SK-N-SH (cell line): ENCODE data around the gene OR56B4.

Experiments
- CTCF ChIP-seq: fragments of 200-600 bp; sonication (generic); IDR thresholded peaks from 2 replicates; pipeline ENCODE4 v1.6.1; 2017; ENCODE audit warnings: antibody characterized with exemption, mild to moderate bottlenecking, moderate library complexity
- EP300 ChIP-seq, 2 experiments: IDR thresholded peaks; 2 replicates each; pipeline versions ENCODE4 v1.4.0 to v1.6.1; 2012; ENCODE audit warnings: borderline replicate concordance in 1 of 2, low read depth in 1 of 2, low read length in 1 of 2
- EZH2phosphoT487 ChIP-seq: fragments of 200-600 bp; sonication (generic); IDR thresholded peaks from 2 replicates; pipeline ENCODE4 v1.6.1; 2017; ENCODE audit warnings: low read depth, mixed run types, mild to moderate bottlenecking, antibody characterized with exemption, moderate library complexity, borderline replicate concordance
- FOXM1 ChIP-seq: IDR thresholded peaks from 2 replicates; pipeline ENCODE4 v1.4.0; 2012; ENCODE audit warnings: low read depth, mild to moderate bottlenecking
- MEF2A ChIP-seq: IDR thresholded peaks from 2 replicates; pipeline ENCODE4 v1.4.0; 2012; ENCODE audit warnings: low read depth, borderline replicate concordance
- MXI1 ChIP-seq: IDR thresholded peaks from 2 replicates; pipeline ENCODE4 v1.6.1; 2012; ENCODE audit warnings: mild to moderate bottlenecking, low read depth, low read length, improper control_type of control experiment
- NFIC ChIP-seq: IDR thresholded peaks from 2 replicates; pipeline ENCODE4 v1.4.0; 2012; ENCODE audit warnings: borderline replicate concordance
- NRF1 ChIP-seq: IDR thresholded peaks from 2 replicates; pipeline ENCODE4 v1.6.1; 2012; ENCODE audit warnings: low read depth, mild to moderate bottlenecking, low read length
- RAD21 ChIP-seq: IDR thresholded peaks from 2 replicates; pipeline ENCODE4 v1.6.1; 2012; ENCODE audit warnings: mild to moderate bottlenecking, low read length
- REST ChIP-seq: IDR thresholded peaks from 2 replicates; pipeline ENCODE4 v1.6.1; 2012; ENCODE audit warnings: mild to moderate bottlenecking, low read depth, low read length, moderate library complexity
- SIN3A ChIP-seq: IDR thresholded peaks from 2 replicates; pipeline ENCODE4 v1.6.1; 2012; ENCODE audit warnings: low read depth, mild to moderate bottlenecking, low read length, moderate library complexity, borderline replicate concordance
- TAF1 ChIP-seq: IDR thresholded peaks from 2 replicates; pipeline ENCODE4 v1.6.1; 2012; ENCODE audit warnings: low read depth, mild to moderate bottlenecking, low read length, moderate library complexity, borderline replicate concordance
- ZBTB33 ChIP-seq: IDR thresholded peaks from 2 replicates; pipeline ENCODE4 v1.4.0; 2012; ENCODE audit warnings: low read depth, borderline replicate concordance

GRCh38 chr11:6142936-6143335, 35.5 kb downstream of the OR56B4 start:
- TF ChIP-seq CTCF, result no peak
- no peak for TF ChIP-seq REST
- TF ChIP-seq RAD21, result no peak
- no peak for TF ChIP-seq ZBTB33
- TF ChIP-seq MXI1, result no peak
- no peak for TF ChIP-seq MEF2A
- TF ChIP-seq EZH2phosphoT487, result no peak
- TF ChIP-seq NFIC, result no peak
- TF ChIP-seq NRF1, result no peak
- no peak for TF ChIP-seq EP300 (IDR thresholded peaks at IDR 0.05; ENCODE audit: borderline replicate concordance in 1 of 2, low read depth in 1 of 2, low read length in 1 of 2)
- no peak for TF ChIP-seq SIN3A
- no peak for TF ChIP-seq FOXM1
- TF ChIP-seq TAF1, result no peak
